Measurements from ENCODE around the gene LAYN.

Gene LAYN

GRCh38 chr11:111527279-111527678 is 13.2 kb upstream of the LAYN start:
- POLR2A ChIA-PET (ENCODE audit: low non-redundant PET) = no interaction called here
- CTCF ChIA-PET = no interaction called here
- TF ChIP-seq CTCF (conservative IDR thresholded peaks at IDR 0.05; ENCODE audit: low read depth) = no peak
- DNase-seq (ENCODE audit: low spot score) = no peak
- H3K27ac ChIP-seq = no peak overlapping the region

GRCh38 chr11:111528557-111528956 is 12.0 kb upstream of the LAYN start:
- no peak for TF ChIP-seq CTCF (conservative IDR thresholded peaks at IDR 0.05; ENCODE audit: low read depth)
- DNase-seq (ENCODE audit: low spot score) = no peak
- POLR2A ChIA-PET (ENCODE audit: low non-redundant PET) = no interaction called here
- no peak overlapping the region for H3K27ac ChIP-seq
- CTCF ChIA-PET = no interaction called here

- no peak for TF ChIP-seq CTCF (conservative IDR thresholded peaks at IDR 0.05; ENCODE audit: low read depth)
- no peak overlapping the region for H3K27ac ChIP-seq
- ChIA-PET POLR2A (ENCODE audit: low non-redundant PET) (no interaction called here), CTCF (no interaction called here)
- no peak for DNase-seq (ENCODE audit: low spot score)
These were observed 10.4 kb upstream of the LAYN start for GRCh38 chr11:111530091-111530490.

- TF ChIP-seq CTCF (conservative IDR thresholded peaks at IDR 0.05; ENCODE audit: low read depth) = no peak
- no peak overlapping the region for H3K27ac ChIP-seq
- no peak for DNase-seq (ENCODE audit: low spot score)
- CTCF ChIA-PET = no interaction called here
- POLR2A ChIA-PET (ENCODE audit: low non-redundant PET) = interaction anchor here (0.6 kb wide), 1 partner anchor 406 kb away, joined by 3 read pairs; no protein-coding TSS in a partner anchor
These were observed 9.4 kb upstream of the LAYN start for GRCh38 chr11:111531136-111531535.

- H3K27ac ChIP-seq = no peak overlapping the region
- TF ChIP-seq CTCF (conservative IDR thresholded peaks at IDR 0.05; ENCODE audit: low read depth) = no peak
- peak; percentile 87 for DNase-seq (ENCODE audit: low spot score)
- POLR2A ChIA-PET (ENCODE audit: low non-redundant PET) = interaction anchor here (0.6 kb wide), 1 partner anchor 405 kb away, joined by 3 read pairs; no protein-coding TSS in a partner anchor
- CTCF ChIA-PET = no interaction called here
These were observed 8.7 kb upstream of the LAYN start for GRCh38 chr11:111531687-111532364.

- CTCF ChIA-PET = no interaction called here
- H3K27ac ChIP-seq = no peak overlapping the region
- no peak for DNase-seq (ENCODE audit: low spot score)
- POLR2A ChIA-PET (ENCODE audit: low non-redundant PET) = no interaction called here
- no peak for TF ChIP-seq CTCF (conservative IDR thresholded peaks at IDR 0.05; ENCODE audit: low read depth)
These were observed 8.2 kb upstream of the LAYN start for GRCh38 chr11:111532365-111532709.
